GM11168 (cell line): ENCODE data around the gene NAT14.
"Not testable (repeated sequence)": the region's sequence is repeated elsewhere in the genome, so short reads cannot be mapped to it uniquely, and the experiment has no call there.

ENCODE experiments used
- in situ Hi-C: fragments of 300-500 bp; cut with MboI; formaldehyde crosslinking; loops from one replicate; pipeline ENCODE4 v1.12.0; 2022; ENCODE audit warnings: low sequenced_read_pairs; ENCODE audit not compliant: unreplicated experiment

The NAT14 gene, protein sequence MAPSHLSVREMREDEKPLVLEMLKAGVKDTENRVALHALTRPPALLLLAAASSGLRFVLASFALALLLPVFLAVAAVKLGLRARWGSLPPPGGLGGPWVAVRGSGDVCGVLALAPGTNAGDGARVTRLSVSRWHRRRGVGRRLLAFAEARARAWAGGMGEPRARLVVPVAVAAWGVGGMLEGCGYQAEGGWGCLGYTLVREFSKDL

GRCh38 chr19:55484593-55485438 lies at the start of gene NAT14:
TSS of gene NAT14 (plus strand) at chr19:55485188. CDS start at chr19:55485709, 521 bp downstream.
- in situ Hi-C loops = no loop called here

DNA sequence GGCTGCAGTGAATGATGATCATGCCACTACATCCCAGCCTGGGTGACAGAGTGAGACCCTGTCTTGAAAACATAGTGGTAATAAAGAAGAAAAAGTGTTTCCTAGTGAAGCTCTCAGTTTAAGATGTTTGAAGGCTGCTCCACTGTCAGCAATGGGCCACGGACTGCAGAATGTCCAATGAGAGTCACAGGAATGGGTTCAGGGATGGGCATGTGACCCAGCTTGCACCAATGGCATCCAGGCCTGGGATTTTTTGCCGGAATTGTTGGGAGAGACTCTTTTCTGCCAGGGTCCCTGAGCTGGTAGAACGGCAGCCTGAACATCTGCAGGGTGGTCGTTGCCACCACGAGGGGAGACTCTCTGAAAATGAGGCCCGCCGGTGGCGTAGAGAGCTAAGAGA lies 48.1 kb upstream of the NAT14 start:
- in situ Hi-C loops = no loop called here

- in situ Hi-C loops = no loop called here
Observed at GRCh38 chr19:55437410-55437809, 47.6 kb upstream of the NAT14 start.

DNA sequence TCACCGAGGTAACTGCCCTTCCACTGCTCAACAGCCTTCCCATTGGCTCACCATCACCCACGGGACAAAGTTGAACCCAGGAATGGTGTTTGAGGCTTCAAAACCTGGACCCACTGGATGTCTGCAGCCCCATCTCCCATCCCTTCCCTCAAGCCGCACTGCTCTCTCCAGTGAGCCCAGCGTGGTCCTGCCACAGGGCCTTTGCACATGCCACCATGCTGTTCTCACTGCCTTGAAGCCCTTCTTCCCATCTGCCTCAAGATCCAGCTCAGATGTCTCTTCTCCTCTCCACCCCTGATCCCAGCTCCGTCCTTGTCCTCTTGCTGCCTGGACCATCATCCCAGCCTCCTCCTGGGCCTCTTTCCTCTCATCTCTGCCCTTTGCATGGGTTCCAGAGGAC lies 45.9 kb upstream of the NAT14 start:
- in situ Hi-C loops = no loop called here

- in situ Hi-C loops = no loop called here
Observed at GRCh38 chr19:55440411-55441105, 44.4 kb upstream of the NAT14 start.

DNA sequence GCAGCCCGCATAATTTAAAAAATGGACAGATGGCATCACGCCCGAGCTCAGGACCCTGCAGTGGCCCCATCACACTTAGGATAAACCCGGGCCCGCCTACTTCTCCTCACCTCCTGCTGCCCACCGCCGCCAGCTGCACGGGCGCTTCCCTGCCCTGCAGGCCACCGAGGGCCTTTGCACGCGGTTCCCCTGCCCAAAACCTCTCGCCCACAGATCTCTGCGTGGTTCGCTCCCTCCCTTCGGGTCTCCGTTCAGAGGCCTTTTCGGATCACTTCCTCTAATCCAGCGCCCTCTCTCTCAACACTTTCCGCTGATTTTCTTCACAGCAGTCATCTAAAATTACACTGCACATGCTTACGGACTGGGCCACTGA lies 43.7 kb upstream of the NAT14 start:
- in situ Hi-C loops = no loop called here

- in situ Hi-C loops = no loop called here
Observed at GRCh38 chr19:55441692-55442321, 43.2 kb upstream of the NAT14 start.

- in situ Hi-C loops = no loop called here
Observed at GRCh38 chr19:55442372-55442961, 42.5 kb upstream of the NAT14 start.

DNA sequence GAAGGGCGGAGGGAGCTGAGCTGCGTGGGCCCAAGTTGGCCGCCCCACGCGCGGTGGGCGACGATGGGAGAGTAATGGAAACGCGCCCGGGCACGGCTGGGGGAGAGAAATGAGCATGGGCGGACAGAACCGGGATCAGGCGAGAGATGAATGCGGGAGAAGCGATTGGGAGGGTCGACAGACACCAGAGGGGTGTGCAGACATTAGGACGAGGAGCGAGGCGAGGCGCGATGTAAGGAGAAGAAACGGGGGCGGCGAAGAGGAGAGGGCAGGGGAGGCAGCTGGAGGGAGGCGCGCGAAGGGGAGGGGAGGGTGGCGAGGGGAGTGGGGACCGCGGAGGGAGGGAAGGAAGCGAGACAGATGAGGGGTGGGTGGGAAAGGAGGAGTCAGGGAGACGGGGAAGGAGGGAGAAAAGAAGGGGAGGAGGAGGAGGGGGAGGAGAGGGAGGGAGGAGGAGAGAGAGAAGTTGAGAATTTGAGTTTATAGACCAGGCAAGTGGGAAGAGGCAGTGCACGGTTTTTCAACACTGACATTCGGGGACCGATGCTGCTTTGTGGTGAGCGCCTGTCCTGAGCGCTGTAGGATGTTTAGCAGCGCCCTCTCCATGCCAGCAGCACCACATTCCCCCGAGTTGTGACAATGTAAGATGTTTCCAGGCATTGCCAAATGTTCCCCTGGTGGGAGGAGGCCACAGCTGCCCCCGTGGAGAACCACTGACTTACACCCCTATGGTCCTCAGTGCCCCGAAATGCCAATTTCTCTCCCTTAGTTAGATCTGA lies 41.8 kb upstream of the NAT14 start, which contains the start of gene SHISA7:
Gene SHISA7, minus strand, starts transcription at position 256 of the 779 bp plus-strand sequence. CDS start 437 bp downstream, outside the sequence.
- in situ Hi-C loops = no loop called here

- in situ Hi-C loops = no loop called here
Observed at GRCh38 chr19:55443824-55444480, 41.0 kb upstream of the NAT14 start.

GRCh38 chr19:55444646-55445045 lies 40.3 kb upstream of the NAT14 start:
- in situ Hi-C loops = no loop called here

GRCh38 chr19:55446060-55446459 lies 38.9 kb upstream of the NAT14 start:
- in situ Hi-C loops = no loop called here

DNA sequence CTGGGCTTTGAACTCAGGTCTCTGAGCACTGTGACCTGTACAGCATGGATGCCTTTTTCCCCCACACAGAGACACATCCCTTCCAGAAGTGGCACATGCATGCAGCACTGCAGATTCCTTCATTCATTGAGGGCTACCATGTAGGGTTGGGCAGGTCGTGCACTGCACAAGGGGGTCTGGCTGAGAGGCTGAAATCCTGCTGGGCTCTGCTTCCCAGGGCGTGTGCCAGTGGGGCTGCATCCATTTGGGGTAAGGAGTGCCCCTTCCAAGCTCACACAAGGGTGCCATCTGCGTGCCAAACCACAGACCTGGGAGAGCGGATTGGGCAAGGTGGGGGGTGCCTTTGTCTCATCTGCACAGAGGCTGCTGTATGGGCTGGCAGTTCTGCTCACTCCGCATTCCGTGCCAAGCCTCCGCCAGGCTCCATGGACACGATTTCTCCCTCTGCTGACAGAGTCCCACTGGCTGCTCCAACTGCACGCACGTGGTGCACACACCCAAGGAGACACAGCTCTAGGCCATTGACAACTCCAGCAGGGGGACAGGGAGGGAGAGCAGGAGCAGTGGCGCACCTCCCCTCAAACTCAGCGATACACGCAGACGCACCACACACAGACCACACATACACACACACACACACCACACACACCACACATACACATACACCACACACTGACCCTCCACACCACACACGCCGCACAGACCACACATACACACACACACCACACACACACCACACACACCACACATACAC lies 37.4 kb upstream of the NAT14 start:
- in situ Hi-C loops = no loop called here

GRCh38 chr19:55448175-55448490 lies 36.9 kb upstream of the NAT14 start:
- in situ Hi-C loops = not testable (repeated sequence)

DNA sequence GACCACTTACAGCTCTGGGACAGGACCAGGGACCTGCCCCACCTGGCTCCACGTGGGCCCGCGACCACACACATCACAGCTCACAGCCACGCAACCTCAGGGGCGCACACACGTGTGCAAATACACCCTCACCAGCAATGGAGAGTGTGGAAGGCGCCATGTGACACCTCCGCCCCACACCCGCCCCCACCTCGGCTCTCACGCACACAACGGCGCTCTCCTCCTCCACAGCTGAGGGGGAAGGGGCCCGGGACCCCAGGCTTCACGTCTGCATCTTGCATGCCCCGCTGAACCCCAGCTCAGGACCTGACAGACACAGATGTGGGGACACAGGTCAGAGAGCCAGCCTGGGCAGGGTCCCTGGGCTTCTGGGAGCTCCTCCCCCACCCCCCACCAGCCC lies 35.5 kb upstream of the NAT14 start:
- in situ Hi-C loops = no loop called here

DNA sequence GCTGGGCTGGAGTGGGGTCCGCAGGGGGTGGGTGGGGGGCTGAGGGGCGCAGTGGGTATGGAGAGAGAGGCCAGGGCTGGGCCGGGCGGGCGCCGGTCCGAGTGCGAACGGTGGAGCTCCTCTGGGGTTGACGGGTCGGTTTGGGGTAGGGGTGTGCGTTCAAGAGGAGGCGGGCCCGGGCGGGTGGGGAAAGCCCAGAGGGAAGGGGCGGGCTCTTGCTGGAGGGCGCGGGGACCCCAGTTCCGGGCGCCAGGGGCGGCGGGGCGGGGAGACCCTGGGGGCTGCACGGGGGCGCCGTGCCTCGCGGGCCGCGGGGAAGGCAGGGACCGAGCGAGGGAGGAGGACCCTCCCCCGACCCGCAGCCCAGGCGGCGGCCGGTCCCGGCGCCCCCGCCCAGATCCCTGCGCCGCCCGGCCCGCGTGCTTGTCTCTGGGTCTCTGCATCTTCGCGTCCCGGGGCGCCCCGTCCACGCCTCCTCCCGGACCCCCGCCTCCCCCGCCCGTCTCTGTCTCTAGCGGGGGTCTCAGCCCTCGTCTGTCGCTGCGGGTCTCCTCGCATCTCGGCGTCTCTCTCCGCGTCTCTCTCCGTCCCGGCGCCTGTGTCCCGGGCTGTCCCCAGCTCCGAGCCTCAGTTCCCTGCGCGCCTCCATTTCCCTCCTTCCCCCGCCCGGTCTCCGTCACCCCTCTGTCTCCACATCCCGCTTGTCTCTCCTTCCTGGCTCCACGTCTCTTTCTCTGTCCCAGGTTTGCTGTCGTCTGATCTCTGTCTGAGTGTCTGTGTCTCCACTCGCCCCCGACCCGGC lies 33.6 kb upstream of the NAT14 start:
- in situ Hi-C loops = no loop called here

DNA sequence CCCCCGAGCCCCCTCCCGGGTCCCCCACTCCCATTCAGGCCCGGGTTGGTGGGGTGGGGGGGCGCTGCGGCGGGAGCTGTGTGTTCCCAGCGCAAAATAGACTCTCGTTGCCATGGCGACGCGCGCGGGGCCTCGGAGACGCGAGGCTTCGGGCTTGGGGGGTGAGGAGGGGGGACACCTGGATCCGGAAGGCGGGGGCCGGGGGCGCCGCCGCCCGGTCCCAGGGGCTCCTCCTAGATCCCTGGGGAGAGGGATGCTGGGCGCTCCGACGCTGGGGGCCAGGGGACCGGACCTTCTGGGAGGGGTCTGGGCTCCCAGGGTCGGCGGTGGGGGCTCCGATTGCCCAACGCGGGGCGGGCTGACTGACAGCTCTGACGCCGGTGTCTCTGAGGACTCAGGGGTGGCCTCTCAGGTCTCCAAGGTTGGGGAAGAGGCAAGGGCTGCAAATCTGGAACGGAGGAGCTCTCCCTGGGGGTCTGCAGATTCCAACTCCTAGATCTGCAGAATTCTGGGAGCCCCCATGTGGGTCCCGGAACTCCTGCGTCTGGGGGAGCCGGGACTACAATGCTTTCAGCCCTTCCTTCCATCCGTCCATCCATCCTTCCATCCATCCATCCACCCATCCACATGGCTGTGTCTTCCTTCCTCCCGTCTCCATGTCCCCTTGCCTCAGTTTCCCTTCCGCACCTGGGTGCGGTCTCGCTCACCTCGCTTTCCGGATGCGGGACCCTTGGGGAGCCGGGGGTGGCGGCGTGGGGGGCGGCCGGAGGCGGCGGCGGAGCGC lies 32.8 kb upstream of the NAT14 start:
- in situ Hi-C loops = no loop called here
